Ovary (tissue), 3 donors: ENCODE measurements around the gene CKM.

Source experiments
- EP300 ChIP-seq: sonication (generic); formaldehyde crosslinking; IDR thresholded peaks from one replicate; pipeline ENCODE4 v1.6.1; 2017; ENCODE audit warnings: antibody characterized with exemption
- POLR2A ChIP-seq: fragments of 450-650 bp; IDR thresholded peaks from one replicate; pipeline ENCODE4 v1.6.1; 2017; ENCODE audit warnings: antibody characterized with exemption, mild to moderate bottlenecking, moderate library complexity
- TF ChIP-seq, protein P1 (sequence below), 3 donors: fragments of 450-650 bp in 2 of 3; fragments of 200-600 bp in 1 of 3; IDR thresholded peaks; one replicate each; pipeline versions ENCODE4 v1.5.1 to v1.8.0; 2016 to 2022; ENCODE audit warnings: antibody characterized with exemption in 3 of 3, mild to moderate bottlenecking in 1 of 3
- donor health status: DM: no; HTN: no; CAD: no.

- TF ChIP-seq POLR2A (no peak), EP300 (no peak)
- TF ChIP-seq, protein P1, sequence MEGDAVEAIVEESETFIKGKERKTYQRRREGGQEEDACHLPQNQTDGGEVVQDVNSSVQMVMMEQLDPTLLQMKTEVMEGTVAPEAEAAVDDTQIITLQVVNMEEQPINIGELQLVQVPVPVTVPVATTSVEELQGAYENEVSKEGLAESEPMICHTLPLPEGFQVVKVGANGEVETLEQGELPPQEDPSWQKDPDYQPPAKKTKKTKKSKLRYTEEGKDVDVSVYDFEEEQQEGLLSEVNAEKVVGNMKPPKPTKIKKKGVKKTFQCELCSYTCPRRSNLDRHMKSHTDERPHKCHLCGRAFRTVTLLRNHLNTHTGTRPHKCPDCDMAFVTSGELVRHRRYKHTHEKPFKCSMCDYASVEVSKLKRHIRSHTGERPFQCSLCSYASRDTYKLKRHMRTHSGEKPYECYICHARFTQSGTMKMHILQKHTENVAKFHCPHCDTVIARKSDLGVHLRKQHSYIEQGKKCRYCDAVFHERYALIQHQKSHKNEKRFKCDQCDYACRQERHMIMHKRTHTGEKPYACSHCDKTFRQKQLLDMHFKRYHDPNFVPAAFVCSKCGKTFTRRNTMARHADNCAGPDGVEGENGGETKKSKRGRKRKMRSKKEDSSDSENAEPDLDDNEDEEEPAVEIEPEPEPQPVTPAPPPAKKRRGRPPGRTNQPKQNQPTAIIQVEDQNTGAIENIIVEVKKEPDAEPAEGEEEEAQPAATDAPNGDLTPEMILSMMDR (IDR thresholded peaks at IDR 0.05) = no peak
Measured at GRCh38 chr19:45368127-45368526, 45.5 kb upstream of the CKM start.
